K562 (cell line): Measurements from ENCODE around the gene FAM181B. TPM values are rescaled to one million over a fixed set of nuclear protein-coding genes. Genes with fewer than 3 reads are reported as not detected.

Source experiments
- ATAC-seq: fragments of 200-7000 bp; cut with Tn5 transposase; 3 replicates; pipeline ENCODE4 v1.9.1; 2020; ENCODE audit warnings: moderate library complexity
- BruUV-seq: library from RNA; stranded (reverse); fragments of 400-500 nt; replicated peaks from 2 replicates; lab custom pipeline; 2021; lab: Mats Ljungman, UMichigan
- CTCF ChIA-PET: fragments of 300-600 bp; formaldehyde crosslinking; extraction: SDS; loops from one replicate; lab custom pipeline; 2021; ENCODE audit warnings: low intra/inter-chr PET ratio; lab: Yijun Ruan, JAX
- POLR2A ChIA-PET: fragments of 300-600, 350-650 bp; sonication (Branson Sonifier 250); formaldehyde crosslinking; extraction: SDS; loops from one replicate; lab custom pipeline; 2021; ENCODE audit warnings: antibody characterized with exemption, inconsistent platforms; lab: Yijun Ruan, JAX
- DNase-seq, 4 experiments: peaks; one replicate each; pipeline versions ENCODE4 v3.0.0 to v3.0.0-alpha.2; 2011 to 2018; ENCODE audit warnings: low spot score in 3 of 4, mixed read lengths in 3 of 4; ENCODE audit errors: extremely low read depth in 1 of 4
- FAIRE-seq: peaks from 2 replicates; lab custom pipeline; 2011; peaks lifted over from hg19 to GRCh38; lab: Jason Lieb, UNC
- H2AFZ ChIP-seq: 2 replicates; pipeline ENCODE4 v1.6.0; 2011; ENCODE audit warnings: low read depth, low read length, control low read depth, inconsistent platforms
- H3K27ac ChIP-seq: fragments of 200-600 bp; 3 replicates; pipeline ENCODE4 v1.8.0; 2011; ENCODE audit warnings: low read depth, mild to moderate bottlenecking, control low read depth, inconsistent platforms, low read length, moderate library complexity, mixed read lengths; ENCODE audit errors: extremely low read depth
- H3K27me3 ChIP-seq, 2 experiments: fragments of 300-600 bp in 1 of 2; 2 replicates in 1 of 2; 3 replicates in 1 of 2; pipeline versions ENCODE4 v1.6.0 to v1.8.0; 2011; ENCODE audit warnings: inconsistent platforms in 2 of 2, low read length in 2 of 2, mild to moderate bottlenecking in 1 of 2, mixed read lengths in 1 of 2, moderate library complexity in 1 of 2; ENCODE audit not compliant: control insufficient read depth in 2 of 2, insufficient read depth in 2 of 2
- H3K36me3 ChIP-seq: fragments of 300-600 bp; 3 replicates; pipeline ENCODE4 v1.8.0; 2011; ENCODE audit warnings: mild to moderate bottlenecking, low read length, inconsistent platforms; ENCODE audit not compliant: control insufficient read depth, insufficient read depth
- H3K4me1 ChIP-seq, 2 experiments: fragments of 200-600 bp in 1 of 2; replicated peaks in 1 of 2; 2 replicates in 1 of 2; 3 replicates in 1 of 2; pipeline versions ENCODE4 v1.5.1 to v1.8.0; 2011; ENCODE audit warnings: inconsistent platforms in 2 of 2, low read length in 2 of 2, mild to moderate bottlenecking in 1 of 2, mixed read lengths in 1 of 2, moderate library complexity in 1 of 2; ENCODE audit not compliant: control insufficient read depth in 2 of 2, insufficient read depth in 2 of 2
- H3K4me2 ChIP-seq: 2 replicates; pipeline ENCODE4 v1.6.1; 2011; ENCODE audit warnings: low read length, control low read depth, inconsistent platforms, mixed read lengths; ENCODE audit not compliant: insufficient read depth
- H3K4me3 ChIP-seq: fragments of 200-600 bp; sonication (generic), shearing (Covaris generic); 2 replicates; pipeline ENCODE4 v1.5.1; 2016; ENCODE audit warnings: control low read depth, inconsistent platforms
- H3K79me2 ChIP-seq: fragments of 200-600 bp; 3 replicates; pipeline ENCODE4 v1.8.0; 2011; ENCODE audit warnings: low read length, inconsistent platforms; ENCODE audit not compliant: control insufficient read depth, insufficient read depth
- H3K9ac ChIP-seq, 2 experiments: 2 replicates each; pipeline versions ENCODE4 v1.6.0 to v1.6.1; 2011; ENCODE audit warnings: low read depth in 2 of 2, low read length in 2 of 2, control low read depth in 1 of 2, inconsistent platforms in 1 of 2, mild to moderate bottlenecking in 1 of 2, mixed read lengths in 1 of 2; ENCODE audit not compliant: insufficient read depth in 1 of 2
- H3K9me1 ChIP-seq: one replicate; pipeline ENCODE4 v1.6.0; 2011; ENCODE audit warnings: inconsistent platforms, mild to moderate bottlenecking, low read length, moderate library complexity; ENCODE audit not compliant: control insufficient read depth, insufficient read depth
- H3K9me3 ChIP-seq: replicated peaks from 2 replicates; pipeline ENCODE4 v1.5.1; 2011; ENCODE audit warnings: low read depth, low read length, inconsistent platforms; ENCODE audit not compliant: control insufficient read depth, insufficient read depth
- H4K20me1 ChIP-seq: replicated peaks from 2 replicates; pipeline ENCODE4 v1.6.1; 2011; ENCODE audit warnings: low read length, inconsistent platforms, mixed read lengths; ENCODE audit not compliant: control insufficient read depth, insufficient read depth
- NR4A1 ChIP-seq, 2 experiments: fragments of 250-450 bp in 1 of 2; fragments of 450-650 bp in 1 of 2; sonication (Bioruptor Pico) in 1 of 2; IDR thresholded peaks; 2 replicates each; pipeline versions ENCODE4 v1.4.0 to v1.6.1; 2016 to 2020; ENCODE audit warnings: mild to moderate bottlenecking in 2 of 2, missing compliant biosample characterization in 1 of 2, missing genetic modification characterization in 1 of 2, moderate library complexity in 1 of 2
- SRSF9 ChIP-seq: fragments of 200-400 bp; formaldehyde crosslinking; IDR thresholded peaks from 2 replicates; pipeline ENCODE4 v1.6.1; 2017; ENCODE audit warnings: low read depth, low read length, borderline replicate concordance
- ZNF551 ChIP-seq: fragments of 250-450 bp; sonication (Bioruptor Pico); IDR thresholded peaks from 2 replicates; pipeline ENCODE4 v1.5.0; 2021; ENCODE audit warnings: mild to moderate bottlenecking, moderate library complexity
- ZNF584 ChIP-seq: fragments of 200-800 bp; sonication (Bioruptor generic); IDR thresholded peaks from 2 replicates; pipeline ENCODE4 v1.6.1; 2016; ENCODE audit warnings: low read depth, mild to moderate bottlenecking, missing genetic modification characterization, missing compliant biosample characterization
- WGBS: fragments of 100-300 bp; shearing (Covaris generic); methylation state at CpG from one replicate; pipeline ENCODE4 v1.1.6; 2016; ENCODE audit warnings: low coverage, mixed read lengths; ENCODE audit not compliant: insufficient coverage; ENCODE audit errors: missing lambda C conversion rate; 5-methylcytosine and 5-hydroxymethylcytosine counted together
- in situ Hi-C: fragments of 300-500 bp; cut with MboI; formaldehyde crosslinking; loops from 4 replicates; pipeline ENCODE4 v1.15.0; 2018; ENCODE audit warnings: inconsistent platforms, mixed read lengths
- intact Hi-C: fragments of 100-400 bp; cut with micrococcal nuclease; formaldehyde crosslinking; loops from 2 replicates; pipeline ENCODE4 v1.14.2; 2022
- polyA plus RNA-seq, 8 experiments: library from polyadenylated mRNA; depleted of rRNA in 4 of 8; stranded (reverse) in 5 of 8; unstranded in 3 of 8; fragments of >200 nt; fragmentation: Nextera tagmentation in 2 of 8; fragmentation: Illumina TruSeq in 1 of 8; extraction: Ambion mirVana in 2 of 8; extraction: Trizol in 1 of 8; gene quantifications; 2 replicates each; pipeline versions ENCODE4 v1.2.1 to v1.2.3, GENCODE V29; 2011 to 2014; ENCODE audit warnings: inconsistent platforms in 1 of 8, missing spikeins in 1 of 8
- total RNA-seq, 7 experiments: library from RNA; depleted of rRNA in 6 of 7; stranded (reverse); fragments of >200 nt in 6 of 7; fragmentation: Illumina TruSeq in 2 of 7; extraction: Trizol in 2 of 7; gene quantifications; 2 replicates each; pipeline versions ENCODE4 v1.2.1 to v1.2.3, GENCODE V29; 2011 to 2021; ENCODE audit warnings: low replicate concordance in 1 of 7
- TF ChIP-seq, protein P1 (sequence below): fragments of 200-600 bp; sonication (generic); IDR thresholded peaks from one replicate; pipeline ENCODE4 v1.6.1; 2012; ENCODE audit warnings: mild to moderate bottlenecking, low read depth, low read length, inconsistent platforms
- TF ChIP-seq, protein P2 (sequence below): fragments of 450-650 bp; IDR thresholded peaks from 2 replicates; pipeline ENCODE4 v1.6.1; 2016

FAM181B gene
- total and polyA plus RNA-seq, 9 of the 15 experiments (the other 6 are each of a cell fraction or from before 2014, with no cell fraction given) = 0.01 TPM; not detected in 8

DNA sequence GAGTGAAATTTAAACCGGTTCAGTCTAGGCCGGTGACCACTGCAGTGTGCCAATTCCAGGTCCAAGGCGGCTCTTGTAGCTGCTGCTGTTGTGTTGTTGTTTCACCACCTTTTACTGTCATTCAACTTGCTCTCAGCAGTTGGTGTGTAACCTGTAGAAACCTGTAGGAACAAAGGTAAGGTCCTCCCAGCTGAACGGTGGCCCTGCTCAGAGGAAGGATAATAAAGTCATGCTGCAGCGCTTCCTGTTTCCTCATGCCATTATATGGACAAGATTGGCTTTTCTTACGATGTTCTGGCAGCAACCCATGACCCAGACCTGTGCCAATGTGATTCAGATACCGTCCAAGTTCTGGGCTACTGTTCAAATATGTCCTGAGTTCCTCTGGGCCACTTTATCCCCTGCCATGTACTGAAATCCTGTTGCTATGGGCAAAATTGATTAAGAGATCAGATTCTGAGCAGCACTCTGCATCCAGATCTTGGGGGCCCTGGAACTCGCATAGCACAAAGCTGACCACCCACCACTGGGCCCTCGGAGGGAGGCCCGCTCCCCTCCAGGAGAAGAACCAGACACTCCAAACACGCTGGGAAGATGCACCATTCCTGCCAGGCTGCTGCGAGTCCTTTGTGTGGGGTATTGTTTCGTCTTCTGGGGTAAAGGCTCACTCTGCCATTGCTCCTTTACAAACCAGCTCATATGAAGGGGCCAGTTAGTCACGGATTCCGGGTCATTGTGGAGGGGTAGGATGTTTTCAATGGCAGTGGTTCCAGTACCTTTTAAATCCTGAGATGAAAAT is 13.2 kb downstream of the FAM181B start:
- no peak overlapping the region for H2AFZ ChIP-seq
- POLR2A ChIA-PET = interaction anchor here (0.7 to 1.0 kb wide), 2 partner anchors 11 to 142 kb away, joined by 3 to 4 read pairs; no protein-coding TSS in a partner anchor
- TF ChIP-seq SRSF9 (no peak), ZNF584 (CRISPR knock-in tag) (no peak), NR4A1 (CRISPR knock-in tag; IDR thresholded peaks at IDR 0.05) (no peak), NR4A1 (tag; IDR thresholded peaks at IDR 0.05) (no peak), ZNF551 (CRISPR knock-in tag) (no peak)
- TF ChIP-seq, protein P1, sequence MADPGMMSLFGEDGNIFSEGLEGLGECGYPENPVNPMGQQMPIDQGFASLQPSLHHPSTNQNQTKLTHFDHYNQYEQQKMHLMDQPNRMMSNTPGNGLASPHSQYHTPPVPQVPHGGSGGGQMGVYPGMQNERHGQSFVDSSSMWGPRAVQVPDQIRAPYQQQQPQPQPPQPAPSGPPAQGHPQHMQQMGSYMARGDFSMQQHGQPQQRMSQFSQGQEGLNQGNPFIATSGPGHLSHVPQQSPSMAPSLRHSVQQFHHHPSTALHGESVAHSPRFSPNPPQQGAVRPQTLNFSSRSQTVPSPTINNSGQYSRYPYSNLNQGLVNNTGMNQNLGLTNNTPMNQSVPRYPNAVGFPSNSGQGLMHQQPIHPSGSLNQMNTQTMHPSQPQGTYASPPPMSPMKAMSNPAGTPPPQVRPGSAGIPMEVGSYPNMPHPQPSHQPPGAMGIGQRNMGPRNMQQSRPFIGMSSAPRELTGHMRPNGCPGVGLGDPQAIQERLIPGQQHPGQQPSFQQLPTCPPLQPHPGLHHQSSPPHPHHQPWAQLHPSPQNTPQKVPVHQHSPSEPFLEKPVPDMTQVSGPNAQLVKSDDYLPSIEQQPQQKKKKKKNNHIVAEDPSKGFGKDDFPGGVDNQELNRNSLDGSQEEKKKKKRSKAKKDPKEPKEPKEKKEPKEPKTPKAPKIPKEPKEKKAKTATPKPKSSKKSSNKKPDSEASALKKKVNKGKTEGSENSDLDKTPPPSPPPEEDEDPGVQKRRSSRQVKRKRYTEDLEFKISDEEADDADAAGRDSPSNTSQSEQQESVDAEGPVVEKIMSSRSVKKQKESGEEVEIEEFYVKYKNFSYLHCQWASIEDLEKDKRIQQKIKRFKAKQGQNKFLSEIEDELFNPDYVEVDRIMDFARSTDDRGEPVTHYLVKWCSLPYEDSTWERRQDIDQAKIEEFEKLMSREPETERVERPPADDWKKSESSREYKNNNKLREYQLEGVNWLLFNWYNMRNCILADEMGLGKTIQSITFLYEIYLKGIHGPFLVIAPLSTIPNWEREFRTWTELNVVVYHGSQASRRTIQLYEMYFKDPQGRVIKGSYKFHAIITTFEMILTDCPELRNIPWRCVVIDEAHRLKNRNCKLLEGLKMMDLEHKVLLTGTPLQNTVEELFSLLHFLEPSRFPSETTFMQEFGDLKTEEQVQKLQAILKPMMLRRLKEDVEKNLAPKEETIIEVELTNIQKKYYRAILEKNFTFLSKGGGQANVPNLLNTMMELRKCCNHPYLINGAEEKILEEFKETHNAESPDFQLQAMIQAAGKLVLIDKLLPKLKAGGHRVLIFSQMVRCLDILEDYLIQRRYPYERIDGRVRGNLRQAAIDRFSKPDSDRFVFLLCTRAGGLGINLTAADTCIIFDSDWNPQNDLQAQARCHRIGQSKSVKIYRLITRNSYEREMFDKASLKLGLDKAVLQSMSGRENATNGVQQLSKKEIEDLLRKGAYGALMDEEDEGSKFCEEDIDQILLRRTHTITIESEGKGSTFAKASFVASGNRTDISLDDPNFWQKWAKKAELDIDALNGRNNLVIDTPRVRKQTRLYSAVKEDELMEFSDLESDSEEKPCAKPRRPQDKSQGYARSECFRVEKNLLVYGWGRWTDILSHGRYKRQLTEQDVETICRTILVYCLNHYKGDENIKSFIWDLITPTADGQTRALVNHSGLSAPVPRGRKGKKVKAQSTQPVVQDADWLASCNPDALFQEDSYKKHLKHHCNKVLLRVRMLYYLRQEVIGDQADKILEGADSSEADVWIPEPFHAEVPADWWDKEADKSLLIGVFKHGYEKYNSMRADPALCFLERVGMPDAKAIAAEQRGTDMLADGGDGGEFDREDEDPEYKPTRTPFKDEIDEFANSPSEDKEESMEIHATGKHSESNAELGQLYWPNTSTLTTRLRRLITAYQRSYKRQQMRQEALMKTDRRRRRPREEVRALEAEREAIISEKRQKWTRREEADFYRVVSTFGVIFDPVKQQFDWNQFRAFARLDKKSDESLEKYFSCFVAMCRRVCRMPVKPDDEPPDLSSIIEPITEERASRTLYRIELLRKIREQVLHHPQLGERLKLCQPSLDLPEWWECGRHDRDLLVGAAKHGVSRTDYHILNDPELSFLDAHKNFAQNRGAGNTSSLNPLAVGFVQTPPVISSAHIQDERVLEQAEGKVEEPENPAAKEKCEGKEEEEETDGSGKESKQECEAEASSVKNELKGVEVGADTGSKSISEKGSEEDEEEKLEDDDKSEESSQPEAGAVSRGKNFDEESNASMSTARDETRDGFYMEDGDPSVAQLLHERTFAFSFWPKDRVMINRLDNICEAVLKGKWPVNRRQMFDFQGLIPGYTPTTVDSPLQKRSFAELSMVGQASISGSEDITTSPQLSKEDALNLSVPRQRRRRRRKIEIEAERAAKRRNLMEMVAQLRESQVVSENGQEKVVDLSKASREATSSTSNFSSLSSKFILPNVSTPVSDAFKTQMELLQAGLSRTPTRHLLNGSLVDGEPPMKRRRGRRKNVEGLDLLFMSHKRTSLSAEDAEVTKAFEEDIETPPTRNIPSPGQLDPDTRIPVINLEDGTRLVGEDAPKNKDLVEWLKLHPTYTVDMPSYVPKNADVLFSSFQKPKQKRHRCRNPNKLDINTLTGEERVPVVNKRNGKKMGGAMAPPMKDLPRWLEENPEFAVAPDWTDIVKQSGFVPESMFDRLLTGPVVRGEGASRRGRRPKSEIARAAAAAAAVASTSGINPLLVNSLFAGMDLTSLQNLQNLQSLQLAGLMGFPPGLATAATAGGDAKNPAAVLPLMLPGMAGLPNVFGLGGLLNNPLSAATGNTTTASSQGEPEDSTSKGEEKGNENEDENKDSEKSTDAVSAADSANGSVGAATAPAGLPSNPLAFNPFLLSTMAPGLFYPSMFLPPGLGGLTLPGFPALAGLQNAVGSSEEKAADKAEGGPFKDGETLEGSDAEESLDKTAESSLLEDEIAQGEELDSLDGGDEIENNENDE = no peak
- TF ChIP-seq, protein P2, sequence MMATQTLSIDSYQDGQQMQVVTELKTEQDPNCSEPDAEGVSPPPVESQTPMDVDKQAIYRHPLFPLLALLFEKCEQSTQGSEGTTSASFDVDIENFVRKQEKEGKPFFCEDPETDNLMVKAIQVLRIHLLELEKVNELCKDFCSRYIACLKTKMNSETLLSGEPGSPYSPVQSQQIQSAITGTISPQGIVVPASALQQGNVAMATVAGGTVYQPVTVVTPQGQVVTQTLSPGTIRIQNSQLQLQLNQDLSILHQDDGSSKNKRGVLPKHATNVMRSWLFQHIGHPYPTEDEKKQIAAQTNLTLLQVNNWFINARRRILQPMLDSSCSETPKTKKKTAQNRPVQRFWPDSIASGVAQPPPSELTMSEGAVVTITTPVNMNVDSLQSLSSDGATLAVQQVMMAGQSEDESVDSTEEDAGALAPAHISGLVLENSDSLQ = no peak

More for the DNA sequence above, 13.2 kb downstream of the FAM181B start:
- Histone ChIP-seq H3K9me3 (no peaks in the 10 kb centered on the region), H3K9me1 (no peaks in the 10 kb centered on the region), H3K27me3 (peaks cover 3 to 5% of the 10 kb centered on the region in 2 experiments; a peak in 3 of 5 replicates), H3K4me3 (no peak overlapping the region), H3K4me2 (no peak overlapping the region), H3K4me1 (no peaks in the 10 kb centered on the region), H3K27ac (no peak overlapping the region), H3K79me2 (no peaks in the 10 kb centered on the region), H4K20me1 (no peaks in the 10 kb centered on the region; the same call in 1 of the 2 replicates), H3K9ac (no peak overlapping the region), H3K36me3 (no peaks in the 10 kb centered on the region)
- in situ Hi-C loops (no loop called here), intact Hi-C loops (no loop called here)
- CTCF ChIA-PET = interaction anchor here (3.4 kb wide), 1 partner anchor 144 kb away, joined by 16 read pairs; no protein-coding TSS in a partner anchor
- no peak for ATAC-seq
- BruUV-seq = no TSS peak
- 5% methylated on average over 15 of the region's 15 CpGs for WGBS
- DNase-seq = no peak
- FAIRE-seq = no peak
